ENCODE measurements around the gene TAL1.
"Not testable (repeated sequence)": the region's sequence is repeated elsewhere in the genome, so short reads cannot be mapped to it uniquely, and the experiment has no call there.

TAL1 gene

DNA sequence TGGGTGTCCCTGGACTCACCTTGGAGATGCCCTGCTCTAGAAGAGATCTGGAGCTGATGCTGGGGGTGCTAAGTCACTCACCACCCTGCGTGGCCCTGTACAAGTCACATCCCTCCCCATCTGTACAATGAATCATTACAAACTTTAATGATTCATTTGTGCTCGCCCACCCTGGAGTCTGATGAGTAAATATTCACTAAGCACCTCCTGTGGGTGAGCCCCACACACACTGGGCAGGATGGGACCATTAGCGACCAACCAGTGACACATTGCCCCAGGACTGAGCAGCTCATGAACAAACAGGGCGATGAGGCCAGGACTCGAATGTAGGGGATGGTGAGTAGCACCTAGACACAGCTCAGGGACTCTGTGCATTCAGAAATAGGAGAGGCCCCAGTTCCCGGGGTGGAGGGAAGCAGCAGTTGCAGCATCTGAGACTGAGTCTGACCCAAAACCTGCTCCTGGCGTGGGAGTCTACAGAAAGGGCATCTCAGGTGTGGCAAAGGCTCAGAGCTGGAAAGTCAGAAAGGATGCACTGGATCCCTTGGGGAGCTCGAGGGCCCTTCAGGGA lies 24.1 kb downstream of the TAL1 start:
- Histone ChIP-seq H4K91ac (ENCODE audit: low read length) (no peak overlapping the region), H3K79me1 (replicated peaks; ENCODE audit: low read length, poor library complexity, severe bottlenecking) (no peaks in the 10 kb centered on the region)

DNA sequence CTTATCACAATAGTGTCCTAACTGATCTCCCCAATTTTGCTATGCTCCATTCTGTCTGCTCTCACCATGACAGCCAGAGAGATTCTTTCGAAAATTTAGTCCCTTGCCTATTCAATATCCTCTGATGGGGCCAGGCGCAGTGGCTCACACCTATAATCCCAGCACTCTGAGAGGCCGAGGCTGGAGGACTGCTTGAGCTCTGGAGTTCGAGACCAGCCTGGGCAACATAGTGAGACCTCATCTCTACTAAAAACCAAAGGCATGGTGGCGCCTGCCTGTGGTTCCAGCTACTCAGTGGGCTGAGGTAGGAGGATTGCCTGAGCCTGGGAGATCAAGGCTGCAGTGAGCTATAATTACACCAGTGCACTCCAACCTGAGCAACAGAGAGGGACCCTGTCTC lies 26.1 kb downstream of the TAL1 start:
- Histone ChIP-seq H2BK120ac (ENCODE audit: low read depth, low read length) (no peak overlapping the region), H2BK12ac (ENCODE audit: low read length in 2 of 2) (no peak overlapping the region), H3K4ac (ENCODE audit: low read depth in 1 of 2, low read length in 2 of 2) (no peak overlapping the region), H3K4me2 (ENCODE audit: low read length, poor library complexity, severe bottlenecking) (no peak overlapping the region), H2BK15ac (ENCODE audit: low read depth, poor library complexity, severe bottlenecking) (no peak overlapping the region), H2BK5ac (ENCODE audit: low read depth, low read length, poor library complexity, severe bottlenecking) (no peak overlapping the region), H4K91ac (ENCODE audit: low read length) (no peak overlapping the region), H3K9ac (ENCODE audit: low read length) (no peak overlapping the region), H3K4me1 (ENCODE audit: control insufficient read depth, insufficient read depth, low read depth, low read length) (peaks cover 5% of the 10 kb centered on the region), H4K8ac (ENCODE audit: low read length) (no peak overlapping the region), H2AFZ (ENCODE audit: low read depth, low read length) (no peak overlapping the region), H3K4me3 (ENCODE audit: insufficient read depth in 1 of 2, low read depth in 1 of 2, low read length in 2 of 2) (no peak overlapping the region), H3K27ac (ENCODE audit: low read length, poor library complexity, severe bottlenecking) (no peak overlapping the region), H3K36me3 (ENCODE audit: control insufficient read depth in 1 of 2, insufficient read depth in 2 of 2, low read depth in 1 of 2, low read length in 2 of 2) (no peaks in the 10 kb centered on the region), H3K18ac (ENCODE audit: low read depth in 1 of 2, low read length in 2 of 2) (no peak overlapping the region), H3K79me1 (replicated peaks; ENCODE audit: low read length, poor library complexity, severe bottlenecking) (no peaks in the 10 kb centered on the region), H3K9me3 (ENCODE audit: control insufficient read depth, low read length) (peaks cover 6% of the 10 kb centered on the region), H3K27me3 (ENCODE audit: control insufficient read depth in 1 of 2, insufficient read depth in 1 of 2, low read length in 2 of 2) (peaks cover 12% of the 10 kb centered on the region in 2 experiments), H3K23ac (ENCODE audit: low read length in 2 of 2) (no peak overlapping the region), H2AK5ac (ENCODE audit: low read length, severe bottlenecking) (no peak overlapping the region), H3K14ac (ENCODE audit: low read length in 2 of 2) (no peak overlapping the region)
- WGBS: 82% methylated on average over 4 of the region's 5 CpGs
- no peak for DNase-seq

More for the DNA sequence above, 24.1 kb downstream of the TAL1 start:
- H4K8ac ChIP-seq (ENCODE audit: low read length): no peak overlapping the region
- 44% methylated on average over 8 of the region's 8 CpGs for WGBS
- no peak overlapping the region for H2BK15ac ChIP-seq (ENCODE audit: low read depth, poor library complexity, severe bottlenecking)
- H3K27ac ChIP-seq (ENCODE audit: low read length, poor library complexity, severe bottlenecking): no peak overlapping the region
- no peak overlapping the region for H2AFZ ChIP-seq (ENCODE audit: low read depth, low read length)
- no peak overlapping the region for H3K14ac ChIP-seq (ENCODE audit: low read length in 2 of 2)
- no peak overlapping the region for H2AK5ac ChIP-seq (ENCODE audit: low read length, severe bottlenecking)
- no peaks in the 10 kb centered on the region for H3K36me3 ChIP-seq (ENCODE audit: control insufficient read depth in 1 of 2, insufficient read depth in 2 of 2, low read depth in 1 of 2, low read length in 2 of 2)
- no peak overlapping the region for H2BK5ac ChIP-seq (ENCODE audit: low read depth, low read length, poor library complexity, severe bottlenecking)
- no peak overlapping the region for H3K23ac ChIP-seq (ENCODE audit: low read length in 2 of 2)
- no peak overlapping the region for H3K4me3 ChIP-seq (ENCODE audit: insufficient read depth in 1 of 2, low read depth in 1 of 2, low read length in 2 of 2)
- no peak for DNase-seq
- H2BK120ac ChIP-seq (ENCODE audit: low read depth, low read length): no peak overlapping the region
- no peak overlapping the region for H3K9ac ChIP-seq (ENCODE audit: low read length)
- peaks cover 17% of the 10 kb centered on the region for H3K4me1 ChIP-seq (ENCODE audit: control insufficient read depth, insufficient read depth, low read depth, low read length)
- H3K27me3 ChIP-seq (ENCODE audit: control insufficient read depth in 1 of 2, insufficient read depth in 1 of 2, low read length in 2 of 2): peaks cover 12 to 14% of the 10 kb centered on the region in 2 experiments
- H2BK12ac ChIP-seq (ENCODE audit: low read length in 2 of 2): no peak overlapping the region
- H3K9me3 ChIP-seq (ENCODE audit: control insufficient read depth, low read length): peaks cover 4% of the 10 kb centered on the region
- H3K4ac ChIP-seq (ENCODE audit: low read depth in 1 of 2, low read length in 2 of 2): no peak overlapping the region
- H3K4me2 ChIP-seq (ENCODE audit: low read length, poor library complexity, severe bottlenecking): no peak overlapping the region
- no peak overlapping the region for H3K18ac ChIP-seq (ENCODE audit: low read depth in 1 of 2, low read length in 2 of 2)

DNA sequence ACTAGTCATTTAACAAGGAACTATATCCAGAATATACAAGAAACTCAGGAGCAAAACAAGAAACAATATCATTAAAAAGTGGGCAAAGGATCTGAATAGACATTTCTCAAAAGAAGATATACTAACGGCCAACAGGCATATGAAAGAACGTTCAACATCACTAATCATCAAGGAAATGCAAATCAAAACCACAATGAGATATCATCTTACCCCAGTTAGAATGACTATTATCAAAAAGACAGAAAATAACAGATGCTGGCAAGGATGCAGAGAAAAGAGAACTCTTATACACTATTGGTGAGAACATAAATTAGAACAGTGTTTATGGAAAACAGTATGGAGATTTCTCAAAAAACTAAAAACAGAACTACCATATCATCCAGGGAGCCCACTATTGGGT lies 28.5 kb downstream of the TAL1 start:
- H2AK5ac ChIP-seq (ENCODE audit: low read length, severe bottlenecking); H3K27ac ChIP-seq (ENCODE audit: low read length, poor library complexity, severe bottlenecking); H2AFZ ChIP-seq (ENCODE audit: low read depth, low read length); H3K4me3 ChIP-seq (ENCODE audit: insufficient read depth in 1 of 2, low read depth in 1 of 2, low read length in 2 of 2); H3K18ac ChIP-seq (ENCODE audit: low read depth in 1 of 2, low read length in 2 of 2); H3K79me1 ChIP-seq (replicated peaks; ENCODE audit: low read length, poor library complexity, severe bottlenecking); H4K91ac ChIP-seq (ENCODE audit: low read length); H2BK15ac ChIP-seq (ENCODE audit: low read depth, poor library complexity, severe bottlenecking); DNase-seq; H2BK120ac ChIP-seq (ENCODE audit: low read depth, low read length); H3K23ac ChIP-seq (ENCODE audit: low read length in 2 of 2); H3K9ac ChIP-seq (ENCODE audit: low read length); H4K8ac ChIP-seq (ENCODE audit: low read length); H3K36me3 ChIP-seq (ENCODE audit: control insufficient read depth in 1 of 2, insufficient read depth in 2 of 2, low read depth in 1 of 2, low read length in 2 of 2); H3K4me1 ChIP-seq (ENCODE audit: control insufficient read depth, insufficient read depth, low read depth, low read length); H3K14ac ChIP-seq (ENCODE audit: low read length in 2 of 2); H2BK12ac ChIP-seq (ENCODE audit: low read length in 2 of 2); H3K4ac ChIP-seq (ENCODE audit: low read depth in 1 of 2, low read length in 2 of 2); H2BK5ac ChIP-seq (ENCODE audit: low read depth, low read length, poor library complexity, severe bottlenecking); H3K4me2 ChIP-seq (ENCODE audit: low read length, poor library complexity, severe bottlenecking); H3K9me3 ChIP-seq (ENCODE audit: control insufficient read depth, low read length): not testable (repeated sequence)
- H3K27me3 ChIP-seq (ENCODE audit: control insufficient read depth in 1 of 2, insufficient read depth in 1 of 2, low read length in 2 of 2): peaks cover 20 to 27% of the 10 kb centered on the region in 2 experiments
- 56% methylated on average over 2 of the region's 2 CpGs for WGBS

- Histone ChIP-seq H3K27me3 (ENCODE audit: control insufficient read depth in 1 of 2, insufficient read depth in 1 of 2, low read length in 2 of 2) (peaks cover 25 to 37% of the 10 kb centered on the region in 2 experiments), H3K4me3 (ENCODE audit: insufficient read depth in 1 of 2, low read depth in 1 of 2, low read length in 2 of 2) (no peak overlapping the region), H2BK5ac (ENCODE audit: low read depth, low read length, poor library complexity, severe bottlenecking) (no peak overlapping the region), H3K4ac (ENCODE audit: low read depth in 1 of 2, low read length in 2 of 2) (no peak overlapping the region), H2BK15ac (ENCODE audit: low read depth, poor library complexity, severe bottlenecking) (no peak overlapping the region), H2BK120ac (ENCODE audit: low read depth, low read length) (no peak overlapping the region), H4K8ac (ENCODE audit: low read length) (no peak overlapping the region), H3K4me1 (ENCODE audit: control insufficient read depth, insufficient read depth, low read depth, low read length) (no peaks in the 10 kb centered on the region), H3K14ac (ENCODE audit: low read length in 2 of 2) (no peak overlapping the region), H3K27ac (ENCODE audit: low read length, poor library complexity, severe bottlenecking) (no peak overlapping the region), H4K91ac (ENCODE audit: low read length) (no peak overlapping the region), H2BK12ac (ENCODE audit: low read length in 2 of 2) (no peak overlapping the region), H3K18ac (ENCODE audit: low read depth in 1 of 2, low read length in 2 of 2) (no peak overlapping the region), H3K4me2 (ENCODE audit: low read length, poor library complexity, severe bottlenecking) (no peak overlapping the region), H3K79me1 (replicated peaks; ENCODE audit: low read length, poor library complexity, severe bottlenecking) (no peaks in the 10 kb centered on the region), H3K23ac (ENCODE audit: low read length in 2 of 2) (no peak overlapping the region), H2AK5ac (ENCODE audit: low read length, severe bottlenecking) (no peak overlapping the region), H3K36me3 (ENCODE audit: control insufficient read depth in 1 of 2, insufficient read depth in 2 of 2, low read depth in 1 of 2, low read length in 2 of 2) (no peaks in the 10 kb centered on the region), H2AFZ (ENCODE audit: low read depth, low read length) (no peak overlapping the region), H3K9me3 (ENCODE audit: control insufficient read depth, low read length) (peaks cover 6% of the 10 kb centered on the region), H3K9ac (ENCODE audit: low read length) (no peak overlapping the region)
- 22% methylated on average over 4 of the region's 4 CpGs for WGBS
- DNase-seq: no peak
Measured at GRCh38 chr1:47201179-47201578, 30.8 kb downstream of the TAL1 start.

All from mesenchymal stem cell (in vitro differentiated cells and primary cell).